Keratinocyte (primary cell): Measurements from ENCODE around the gene SERTAD2.

ENCODE experiments used
- CTCF ChIP-seq, 3 experiments: IDR thresholded peaks in 1 of 3; conservative IDR thresholded peaks in 1 of 3; optimal IDR thresholded peaks in 1 of 3; 2 replicates in 2 of 3; 3 replicates in 1 of 3; pipeline versions ENCODE3 to v1.5.1; 2011; ENCODE audit warnings: low read length in 3 of 3, mild to moderate bottlenecking in 3 of 3, moderate library complexity in 2 of 3, control low read depth in 1 of 3, inconsistent platforms in 1 of 3; ENCODE audit not compliant: insufficient read depth in 2 of 3; ENCODE audit errors: extremely low read depth in 1 of 3
- EZH2 ChIP-seq: IDR thresholded peaks from one replicate; pipeline ENCODE4 v1.6.1; 2012; ENCODE audit warnings: inconsistent platforms, mild to moderate bottlenecking, low read length, moderate library complexity

DNA sequence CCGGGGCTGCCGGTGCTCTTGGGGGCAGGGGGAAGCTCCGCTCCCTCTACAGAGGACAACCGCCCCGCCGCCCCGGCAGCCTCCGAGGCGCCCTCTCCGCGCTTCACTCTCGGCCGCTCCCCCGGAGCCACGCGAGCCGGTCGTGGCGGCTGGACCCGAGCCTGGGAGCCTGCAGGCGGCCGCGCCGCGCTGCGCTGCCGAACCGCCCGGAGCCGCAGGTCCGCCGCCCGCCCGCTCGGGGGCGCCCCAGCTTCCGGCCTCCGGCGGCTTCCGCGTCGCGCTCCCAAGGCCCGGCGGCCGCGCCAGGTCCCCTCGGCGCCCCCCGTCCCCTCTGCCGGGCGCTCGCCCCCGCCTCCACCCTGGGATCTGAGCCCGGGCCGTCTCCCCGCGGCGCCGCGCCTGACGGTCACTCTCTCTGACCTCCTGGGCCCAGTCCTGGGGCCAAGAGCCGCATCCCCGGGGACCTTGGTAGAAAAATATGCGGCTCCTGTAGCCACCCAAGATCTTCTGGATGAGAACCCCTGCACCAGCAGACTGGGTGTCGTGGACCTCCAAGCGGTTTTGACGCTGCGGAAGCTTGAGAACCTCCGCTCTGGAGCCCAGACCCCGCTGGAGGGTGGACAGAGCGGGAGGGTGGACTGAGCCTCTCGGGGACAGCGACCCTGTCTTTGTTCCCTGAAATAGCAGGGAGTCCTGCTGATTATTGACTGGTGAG, 44.3 kb downstream of the SERTAD2 start:
- TF ChIP-seq CTCF (optimal IDR thresholded peaks at IDR 0.05 in 1 of 3, IDR thresholded peaks at IDR 0.05 in 1 of 3, conservative IDR thresholded peaks at IDR 0.05 in 1 of 3; ENCODE audit: extremely low read depth in 1 of 3, insufficient read depth in 2 of 3, low read length in 3 of 3) (peak in 2 of 3 experiments; percentile 12 to 58), EZH2 (no peak)
